ENCODE results near the gene PPP2CA. TPM values are rescaled to one million over a fixed set of nuclear protein-coding genes. Genes with fewer than 3 reads are reported as not detected.
A peak's percentile ranks its signal among the peaks of the same experiment; 100 is the strongest.
"Not testable (repeated sequence)": the region's sequence is repeated elsewhere in the genome, so short reads cannot be mapped to it uniquely, and the experiment has no call there.

Gene PPP2CA
- total RNA-seq, 5 donors from 2014 or later (not counting 1 experiment from before 2014, with no cell fraction given), result 87.1 to 168 (median 104) TPM

DNA sequence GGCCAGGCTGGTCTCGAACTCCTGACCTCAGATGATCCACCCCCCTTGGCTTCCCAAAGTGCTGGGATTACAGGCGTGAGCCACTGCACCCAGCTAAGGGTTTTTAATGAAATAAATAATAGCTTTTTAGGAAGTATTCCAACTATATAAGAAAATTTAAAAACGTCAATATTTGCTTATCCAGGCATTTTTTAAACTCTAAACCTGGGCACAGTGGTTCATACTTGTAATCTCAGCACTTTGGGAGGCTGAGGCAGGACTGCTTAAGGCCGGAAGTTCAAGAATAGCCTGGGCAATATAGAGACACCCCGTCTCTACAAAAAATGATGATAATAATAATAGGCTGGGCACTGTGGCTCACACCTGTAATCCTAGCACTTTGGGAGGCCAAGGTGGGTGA lies 63.3 kb downstream of the PPP2CA start:
- Histone ChIP-seq H3K9me3 (no peaks in the 10 kb centered on the region), H3K36me3 (ENCODE audit: control insufficient read depth in 2 of 2, extremely low read depth in 1 of 2, insufficient read depth in 1 of 2, low read length in 1 of 2) (peaks cover 30 to 78% of the 10 kb centered on the region in 2 donors), H3K27me3 (replicated peaks in 1 of 2; ENCODE audit: control insufficient read depth in 2 of 2, extremely low read depth in 1 of 2, insufficient read depth in 2 of 2, low read length in 1 of 2) (no peaks in the 10 kb centered on the region), H3K4me3 (ENCODE audit: control insufficient read depth in 1 of 2, extremely low read depth in 1 of 2, low read length in 1 of 2) (no peak overlapping the region), H3K27ac (ENCODE audit: low read length) (no peak overlapping the region), H3K4me1 (ENCODE audit: control insufficient read depth in 1 of 2, extremely low read depth in 1 of 2, insufficient read depth in 2 of 2, low read length in 2 of 2) (peaks cover 3 to 4% of the 10 kb centered on the region in 2 experiments)
- ATAC-seq (replicated peaks in 1 of 4) (no peak), DNase-seq (no peak)
- CTCF ChIA-PET, result interaction anchor here (0.6 to 1.4 kb wide), 4 partner anchors 13 to 191 kb away, joined by 3 read pairs; no protein-coding TSS in a partner anchor
- 100% methylated on average over 2 of the region's 5 CpGs for WGBS (ENCODE audit: insufficient coverage)
- H3K4me1 Mint-ChIP-seq, result peaks cover 50 to 73% (median 53%) of the 10 kb centered on the region in 3 donors
- peaks cover 50% of the 10 kb centered on the region for H3K36me3 Mint-ChIP-seq
- no peaks in the 10 kb centered on the region for H3K9me3 Mint-ChIP-seq
- H3K27me3 Mint-ChIP-seq, result no peaks in the 10 kb centered on the region
- H3K4me3 Mint-ChIP-seq, result no peak overlapping the region
- POLR2A ChIA-PET, result interaction anchor here (0.6 to 2.7 kb wide), 6 partner anchors 11 to 209 kb away, joined by 3 to 10 read pairs (median 4); partner anchors contain the start of genes SKP1 (in 1 of the 2) and UBE2B (in 1 of the 2)
- no peak overlapping the region for H3K27ac Mint-ChIP-seq

DNA sequence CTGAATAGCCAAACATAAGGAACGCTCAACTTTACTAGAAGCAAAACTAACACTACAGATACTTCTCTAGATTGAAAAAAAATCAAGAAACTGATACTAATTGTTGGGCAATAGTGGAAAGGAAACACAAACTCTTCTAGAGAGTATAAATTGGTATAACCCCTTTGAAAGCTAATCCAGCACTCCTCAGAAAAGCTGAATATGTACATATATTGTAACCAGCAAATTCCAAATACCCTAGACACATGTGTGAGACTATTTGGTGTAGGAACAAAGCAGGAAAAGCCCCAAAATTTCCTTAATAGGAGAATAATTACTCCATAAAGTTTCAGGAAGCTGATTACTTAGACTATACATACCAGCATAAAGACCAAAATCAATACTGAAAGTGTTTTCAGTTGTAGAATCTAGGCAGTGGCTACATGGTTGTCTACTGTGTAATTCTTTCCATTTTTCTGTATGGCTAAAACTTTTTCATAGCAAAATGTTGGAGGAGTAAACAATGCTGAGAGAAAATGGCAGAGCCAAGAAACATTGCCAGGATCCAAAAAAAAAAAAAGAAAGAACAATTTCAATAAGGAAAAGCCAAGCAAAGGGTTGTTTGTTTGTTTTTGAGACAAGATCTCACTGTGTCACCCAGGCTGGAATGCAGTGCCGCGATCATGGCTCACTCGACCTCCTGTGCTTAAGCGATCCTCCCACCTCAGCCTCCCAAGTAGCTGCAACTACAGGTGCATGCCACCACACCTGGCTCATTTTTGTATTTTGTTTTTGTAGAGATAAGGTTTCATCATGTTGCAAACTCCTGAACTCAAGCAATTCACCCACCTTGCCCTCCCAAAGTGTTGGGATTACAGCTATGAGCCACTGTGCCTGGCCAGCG lies 64.1 kb downstream of the PPP2CA start:
- peak overlapping the region in 1 of 2 donors; percentile 48 for H3K27ac Mint-ChIP-seq
- H3K36me3 Mint-ChIP-seq, result peaks cover 53% of the 10 kb centered on the region
- Histone ChIP-seq H3K27me3 (replicated peaks in 1 of 2; ENCODE audit: control insufficient read depth in 2 of 2, extremely low read depth in 1 of 2, insufficient read depth in 2 of 2, low read length in 1 of 2) (no peaks in the 10 kb centered on the region), H3K36me3 (ENCODE audit: control insufficient read depth in 2 of 2, extremely low read depth in 1 of 2, insufficient read depth in 1 of 2, low read length in 1 of 2) (peaks cover 30 to 80% of the 10 kb centered on the region in 2 donors), H3K27ac (ENCODE audit: low read length) (no peak overlapping the region), H3K9me3 (no peaks in the 10 kb centered on the region), H3K4me3 (ENCODE audit: control insufficient read depth in 1 of 2, extremely low read depth in 1 of 2, low read length in 1 of 2) (no peak overlapping the region), H3K4me1 (ENCODE audit: control insufficient read depth in 1 of 2, extremely low read depth in 1 of 2, insufficient read depth in 2 of 2, low read length in 2 of 2) (peaks cover 3 to 4% of the 10 kb centered on the region in 2 experiments)
- POLR2A ChIA-PET, result interaction anchor here (0.6 to 2.7 kb wide), 8 partner anchors 8 to 210 kb away, joined by 3 to 10 read pairs (median 3); partner anchors contain the start of genes UBE2B (in 2 of the 2) and SKP1 (in 1 of the 2)
- H3K4me3 Mint-ChIP-seq, result no peak overlapping the region
- no peaks in the 10 kb centered on the region for H3K27me3 Mint-ChIP-seq
- H3K4me1 Mint-ChIP-seq, result peaks cover 48 to 67% (median 50%) of the 10 kb centered on the region in 3 donors
- H3K9me3 Mint-ChIP-seq, result no peaks in the 10 kb centered on the region
- no peak for ATAC-seq (replicated peaks in 1 of 4)
- DNase-seq, result no peak
- CTCF ChIA-PET, result interaction anchor here (0.6 to 1.8 kb wide), 6 partner anchors 9 to 129 kb away, joined by 3 to 5 read pairs (median 3); no protein-coding TSS in a partner anchor
- whole genome bisulfite sequencing (ENCODE audit: insufficient coverage), result no CpG with 5 or more reads among the region's 6 CpGs

DNA sequence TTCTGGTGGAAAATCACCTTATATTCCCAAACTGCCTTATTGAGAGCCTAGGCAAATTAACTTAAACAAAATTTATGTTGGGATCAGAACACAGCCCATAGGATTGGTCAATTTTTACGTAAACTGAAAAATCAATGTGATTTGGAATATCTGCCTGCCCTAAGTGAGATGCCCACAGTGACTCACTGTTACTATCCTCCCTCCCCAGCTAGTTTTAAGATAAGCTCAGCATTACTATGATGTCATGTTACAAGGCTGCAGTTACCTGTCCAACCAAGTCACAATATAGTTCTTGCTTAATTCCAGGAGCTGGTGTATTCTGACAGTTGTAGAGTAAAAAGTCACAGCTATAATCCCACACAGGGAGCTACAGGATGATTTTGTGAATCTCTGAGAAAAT lies 72.2 kb downstream of the PPP2CA start:
- Histone ChIP-seq H3K27ac (ENCODE audit: low read length) (no peak overlapping the region), H3K4me1 (ENCODE audit: control insufficient read depth in 1 of 2, extremely low read depth in 1 of 2, insufficient read depth in 2 of 2, low read length in 2 of 2) (peaks cover 25 to 34% of the 10 kb centered on the region in 2 experiments), H3K27me3 (replicated peaks in 1 of 2; ENCODE audit: control insufficient read depth in 2 of 2, extremely low read depth in 1 of 2, insufficient read depth in 2 of 2, low read length in 1 of 2) (no peaks in the 10 kb centered on the region), H3K4me3 (ENCODE audit: control insufficient read depth in 1 of 2, extremely low read depth in 1 of 2, low read length in 1 of 2) (no peak overlapping the region), H3K36me3 (ENCODE audit: control insufficient read depth in 2 of 2, extremely low read depth in 1 of 2, insufficient read depth in 1 of 2, low read length in 1 of 2) (peaks cover 3 to 79% of the 10 kb centered on the region in 2 donors), H3K9me3 (no peaks in the 10 kb centered on the region)
- CTCF ChIA-PET, result interaction anchor here (0.6 to 5.7 kb wide), 5 partner anchors 13 to 124 kb away, joined by 3 to 25 read pairs (median 5); no protein-coding TSS in a partner anchor
- peak in 1 of 4 experiments; percentile 10 for ATAC-seq (replicated peaks in 1 of 4)
- peaks cover 79 to 90% (median 80%) of the 10 kb centered on the region in 3 donors for H3K4me1 Mint-ChIP-seq
- POLR2A ChIA-PET, result interaction anchor here (0.6 to 1.7 kb wide), 11 partner anchors 11 to 597 kb away, joined by 3 to 8 read pairs (median 4); no protein-coding TSS in a partner anchor
- WGBS (ENCODE audit: insufficient coverage), result 100% methylated on average over 1 of the region's 1 CpG
- no peak for DNase-seq
- peaks cover 58% of the 10 kb centered on the region for H3K36me3 Mint-ChIP-seq
- no peaks in the 10 kb centered on the region for H3K27me3 Mint-ChIP-seq
- H3K9me3 Mint-ChIP-seq, result no peaks in the 10 kb centered on the region
- H3K4me3 Mint-ChIP-seq, result peak overlapping the region in 1 of 3 donors; percentile 49
- H3K27ac Mint-ChIP-seq, result peak overlapping the region; percentile 77 to 88

DNA sequence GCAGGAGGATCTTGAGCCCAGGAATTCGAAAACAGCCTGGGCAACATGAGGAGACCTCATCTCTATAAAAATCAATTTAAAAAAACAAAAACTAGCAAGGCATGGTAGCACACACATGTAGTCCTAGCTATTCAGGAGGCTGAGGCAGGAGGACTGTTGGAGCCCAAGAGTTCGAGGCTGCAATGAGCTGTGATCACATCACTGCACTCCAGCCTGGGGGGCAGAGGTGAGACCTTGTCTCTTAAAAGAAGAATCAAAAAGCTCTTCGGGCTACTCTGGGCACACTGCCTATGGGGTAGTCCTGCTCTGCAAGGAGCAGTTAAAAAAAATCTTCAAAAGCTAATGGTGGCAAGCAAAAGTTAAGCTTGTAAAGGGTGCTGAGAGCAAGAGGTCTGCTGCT lies 72.6 kb downstream of the PPP2CA start:
- ATAC-seq (replicated peaks in 1 of 4) (no peak), DNase-seq (no peak)
- Mint-ChIP-seq H3K9me3 (no peaks in the 10 kb centered on the region), H3K4me1 (peaks cover 76 to 86% (median 79%) of the 10 kb centered on the region in 3 donors), H3K36me3 (peaks cover 55% of the 10 kb centered on the region), H3K27ac (peak overlapping the region; percentile 88), H3K4me3 (peak overlapping the region in 1 of 3 donors; percentile 49), H3K27me3 (no peaks in the 10 kb centered on the region)
- ChIA-PET CTCF (interaction anchor here in 1 of 2 donors (1.1 to 5.7 kb wide), 3 partner anchors 34 to 113 kb away, joined by 3 to 25 read pairs (median 3); no protein-coding TSS in a partner anchor), POLR2A (interaction anchor here (0.5 to 1.7 kb wide), 10 partner anchors 12 to 509 kb away, joined by 3 to 12 read pairs (median 4); no protein-coding TSS in a partner anchor)
- peaks cover 24 to 34% of the 10 kb centered on the region in 2 experiments for H3K4me1 ChIP-seq (ENCODE audit: control insufficient read depth in 1 of 2, extremely low read depth in 1 of 2, insufficient read depth in 2 of 2, low read length in 2 of 2)
- no peak overlapping the region for H3K4me3 ChIP-seq (ENCODE audit: control insufficient read depth in 1 of 2, extremely low read depth in 1 of 2, low read length in 1 of 2)
- H3K36me3 ChIP-seq (ENCODE audit: control insufficient read depth in 2 of 2, extremely low read depth in 1 of 2, insufficient read depth in 1 of 2, low read length in 1 of 2), result peaks cover 3 to 77% of the 10 kb centered on the region in 2 donors
- no peaks in the 10 kb centered on the region for H3K9me3 ChIP-seq
- WGBS (ENCODE audit: insufficient coverage), result 100% methylated on average over 1 of the region's 3 CpGs
- H3K27me3 ChIP-seq (replicated peaks in 1 of 2; ENCODE audit: control insufficient read depth in 2 of 2, extremely low read depth in 1 of 2, insufficient read depth in 2 of 2, low read length in 1 of 2), result no peaks in the 10 kb centered on the region
- peak overlapping the region; percentile 28 for H3K27ac ChIP-seq (ENCODE audit: low read length)

DNA sequence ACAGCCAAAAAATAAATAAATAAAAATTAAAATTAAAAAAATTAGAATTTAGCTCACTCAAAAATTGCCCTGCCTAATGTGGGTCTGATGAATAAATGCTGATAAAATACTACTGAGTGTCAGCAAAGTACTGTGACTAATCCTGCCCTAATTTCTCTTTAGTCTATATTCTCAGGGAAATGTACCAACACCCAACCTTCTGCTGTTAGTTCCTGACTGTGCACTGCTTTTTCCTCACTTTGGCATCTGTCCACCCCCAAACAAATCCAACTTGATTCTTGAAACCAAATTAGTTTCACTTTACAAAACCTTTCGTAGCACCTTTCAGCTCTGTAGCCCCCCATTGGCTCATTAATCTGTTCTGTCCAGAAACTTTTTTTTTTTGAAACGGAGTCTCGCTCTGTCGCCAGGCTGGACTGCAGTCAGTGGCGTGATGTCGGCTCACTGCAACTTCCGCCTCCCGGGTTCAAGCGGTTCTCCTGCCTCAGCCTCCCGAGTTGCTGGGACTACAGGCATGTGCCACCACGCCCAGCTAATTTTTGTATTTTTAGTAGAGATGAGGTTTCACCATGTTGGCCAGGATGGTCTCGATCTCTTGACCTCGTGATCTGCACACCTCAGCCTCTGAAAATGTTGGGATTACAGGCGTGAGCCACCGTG lies 73.6 kb downstream of the PPP2CA start:
- H3K9me3 ChIP-seq; DNase-seq; H3K4me3 ChIP-seq (ENCODE audit: control insufficient read depth in 1 of 2, extremely low read depth in 1 of 2, low read length in 1 of 2); H3K27me3 Mint-ChIP-seq; H3K27me3 ChIP-seq (replicated peaks in 1 of 2; ENCODE audit: control insufficient read depth in 2 of 2, extremely low read depth in 1 of 2, insufficient read depth in 2 of 2, low read length in 1 of 2); H3K9me3 Mint-ChIP-seq; ATAC-seq (replicated peaks in 1 of 4): not testable (repeated sequence)
- H3K27ac ChIP-seq (ENCODE audit: low read length), result peak overlapping the region; percentile 58
- CTCF ChIA-PET, result interaction anchor here (0.5 to 5.7 kb wide), 4 partner anchors 59 to 579 kb away, joined by 3 to 25 read pairs (median 10); no protein-coding TSS in a partner anchor
- WGBS (ENCODE audit: insufficient coverage), result 91% methylated on average over 11 of the region's 15 CpGs
- peak overlapping the region in 1 of 3 donors; percentile 49 for H3K4me3 Mint-ChIP-seq
- H3K36me3 ChIP-seq (ENCODE audit: control insufficient read depth in 2 of 2, extremely low read depth in 1 of 2, insufficient read depth in 1 of 2, low read length in 1 of 2), result peaks cover 4 to 71% of the 10 kb centered on the region in 2 donors
- peaks cover 67 to 78% (median 71%) of the 10 kb centered on the region in 3 donors for H3K4me1 Mint-ChIP-seq
- peak overlapping the region; percentile 88 for H3K27ac Mint-ChIP-seq
- POLR2A ChIA-PET, result interaction anchor here (0.7 to 1.5 kb wide), 6 partner anchors 11 to 148 kb away, joined by 3 to 6 read pairs (median 4); no protein-coding TSS in a partner anchor
- H3K36me3 Mint-ChIP-seq, result peaks cover 47% of the 10 kb centered on the region
- H3K4me1 ChIP-seq (ENCODE audit: control insufficient read depth in 1 of 2, extremely low read depth in 1 of 2, insufficient read depth in 2 of 2, low read length in 2 of 2), result peaks cover 24 to 34% of the 10 kb centered on the region in 2 experiments

All from T-cell (primary cell).